HG03520 (cell line): ENCODE data around the gene CCL20.
A peak's percentile ranks its signal among the peaks of the same experiment; 100 is the strongest.
"Not testable (repeated sequence)": the region's sequence is repeated elsewhere in the genome, so short reads cannot be mapped to it uniquely, and the experiment has no call there.

Experiments
- ATAC-seq: cut with Tn5 transposase; IDR thresholded peaks from one replicate; pipeline ENCODE4 v1.9.1; 2021; ENCODE audit warnings: mild to moderate bottlenecking, moderate library complexity; ENCODE audit not compliant: unreplicated experiment

The CCL20 gene

DNA sequence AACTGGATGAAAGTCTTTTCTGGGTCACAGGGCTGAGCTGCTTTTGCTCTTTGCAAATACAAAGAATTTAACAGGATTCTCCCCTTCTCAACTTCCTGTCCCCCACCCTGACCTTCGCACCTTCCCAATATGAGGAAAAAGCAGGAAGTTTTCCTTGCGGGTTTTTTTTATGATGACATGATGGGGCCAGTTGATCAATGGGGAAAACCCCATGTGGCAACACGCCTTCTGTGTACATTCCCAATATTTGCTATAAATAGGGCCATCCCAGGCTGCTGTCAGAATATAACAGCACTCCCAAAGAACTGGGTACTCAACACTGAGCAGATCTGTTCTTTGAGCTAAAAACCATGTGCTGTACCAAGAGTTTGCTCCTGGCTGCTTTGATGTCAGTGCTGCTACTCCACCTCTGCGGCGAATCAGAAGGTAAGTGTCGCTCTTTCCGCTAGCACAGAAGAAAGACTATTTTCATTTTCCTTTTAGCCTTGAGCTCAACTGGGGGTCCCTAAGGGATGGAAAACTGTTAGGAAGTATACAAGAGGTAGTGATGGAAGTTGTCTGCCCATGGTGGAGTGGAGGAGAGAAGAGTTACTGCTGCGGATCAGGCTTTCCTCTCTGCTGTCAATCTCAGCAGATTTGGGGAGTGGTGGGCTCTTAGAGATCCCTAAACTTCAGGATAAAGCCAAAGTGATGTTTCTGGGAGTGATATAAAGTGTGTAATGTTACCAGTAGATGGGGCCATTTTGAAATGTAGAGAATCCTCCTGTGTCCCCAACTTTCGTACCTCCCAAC lies at the start of gene CCL20:
CCL20 (plus strand) TSS at position 281 of the 792 bp plus-strand sequence; CDS start at position 351, 70 bp downstream.
- no peak for ATAC-seq

DNA sequence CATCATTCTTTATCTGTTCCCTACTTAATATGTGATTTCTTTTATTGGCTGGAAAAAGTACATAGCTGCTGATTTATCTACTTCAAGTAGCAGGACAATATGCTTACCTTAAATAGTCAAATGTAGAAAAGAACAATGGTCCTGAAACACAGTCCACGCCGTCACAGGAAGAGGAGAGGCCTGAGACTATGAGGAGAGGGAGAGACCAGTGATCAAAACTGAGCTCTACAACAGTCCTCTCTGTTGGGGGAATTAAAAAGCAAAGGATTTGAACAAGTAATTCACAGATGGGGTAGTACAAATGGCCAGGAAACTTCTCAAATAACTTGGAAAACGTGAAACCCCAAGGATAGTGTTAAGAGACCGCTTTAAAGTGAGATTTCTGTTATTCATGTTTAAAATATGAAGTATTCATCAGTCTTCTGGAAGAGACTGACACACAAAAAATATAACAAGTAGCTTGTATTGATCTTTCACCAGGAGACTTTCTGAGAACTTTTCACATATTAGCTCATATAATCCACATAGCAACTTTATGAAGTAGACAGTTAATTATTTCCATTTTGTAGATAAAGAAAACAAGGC lies 47.8 kb upstream of the CCL20 start:
- no peak for ATAC-seq

- ATAC-seq, result peak; percentile 98
Measured at GRCh38 chr2:227766373-227766883, 47.2 kb upstream of the CCL20 start.

DNA sequence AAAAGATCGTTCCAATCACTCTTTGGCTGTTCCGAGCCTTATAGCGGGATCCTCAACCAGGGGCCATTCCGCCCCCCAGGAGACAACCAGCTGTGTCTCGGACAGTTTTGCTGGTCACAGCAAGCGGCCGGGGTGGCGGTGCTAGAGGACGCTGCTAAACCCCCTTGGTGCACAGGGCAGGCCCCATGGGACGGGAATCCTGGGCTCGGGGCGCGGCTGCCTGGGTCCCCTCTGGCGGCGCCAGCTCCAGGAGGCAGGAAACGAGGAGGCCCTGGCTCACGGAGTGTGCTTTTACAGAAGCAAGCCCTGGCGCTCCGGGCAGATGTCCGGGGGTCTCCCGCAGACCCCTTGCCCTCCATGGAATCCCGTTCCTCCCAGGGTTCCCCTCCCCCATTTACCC lies 45.8 kb upstream of the CCL20 start:
- ATAC-seq, result no peak

- no peak for ATAC-seq
Measured at GRCh38 chr2:227772197-227772661, 41.4 kb upstream of the CCL20 start.

GRCh38 chr2:227772932-227773331 lies 40.7 kb upstream of the CCL20 start:
- ATAC-seq, result no peak

- ATAC-seq, result no peak
Measured at GRCh38 chr2:227774011-227774624, 39.5 kb upstream of the CCL20 start.

- ATAC-seq, result no peak
Measured at GRCh38 chr2:227774895-227775842, 38.5 kb upstream of the CCL20 start.

DNA sequence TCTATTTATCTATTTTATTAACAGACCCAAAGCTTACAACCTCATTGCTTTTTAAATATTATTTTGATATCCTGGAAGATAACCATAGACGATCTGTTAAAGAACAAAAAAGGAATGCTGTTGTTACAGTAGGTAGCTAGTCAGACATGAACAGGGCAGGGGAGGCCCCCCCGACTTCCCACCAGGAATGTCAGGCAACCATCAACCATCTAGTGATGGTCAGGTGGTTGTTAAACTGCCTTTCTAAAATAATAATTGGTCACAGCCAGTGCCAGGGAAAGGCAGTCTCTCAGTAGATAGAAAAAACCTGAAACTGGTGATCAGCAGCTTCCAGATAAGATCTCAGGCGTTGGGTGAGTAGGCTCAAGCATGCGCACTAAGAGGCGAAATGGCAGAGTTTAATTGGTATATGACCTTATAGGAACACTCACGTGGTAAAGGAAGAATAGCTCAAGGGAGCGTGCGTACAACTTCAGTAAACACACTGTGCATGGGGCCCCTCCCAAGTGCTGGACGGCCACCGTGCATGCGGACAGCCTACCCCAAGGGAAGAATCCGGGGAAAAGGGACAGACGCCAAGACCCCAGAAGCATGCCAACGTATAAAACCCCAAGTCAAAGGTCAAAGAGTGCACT lies 32.5 kb upstream of the CCL20 start:
- ATAC-seq, result no peak

GRCh38 chr2:227781841-227782240 lies 31.8 kb upstream of the CCL20 start:
- no peak for ATAC-seq

GRCh38 chr2:227782804-227783203 lies 30.8 kb upstream of the CCL20 start:
- ATAC-seq, result peak; percentile 29

DNA sequence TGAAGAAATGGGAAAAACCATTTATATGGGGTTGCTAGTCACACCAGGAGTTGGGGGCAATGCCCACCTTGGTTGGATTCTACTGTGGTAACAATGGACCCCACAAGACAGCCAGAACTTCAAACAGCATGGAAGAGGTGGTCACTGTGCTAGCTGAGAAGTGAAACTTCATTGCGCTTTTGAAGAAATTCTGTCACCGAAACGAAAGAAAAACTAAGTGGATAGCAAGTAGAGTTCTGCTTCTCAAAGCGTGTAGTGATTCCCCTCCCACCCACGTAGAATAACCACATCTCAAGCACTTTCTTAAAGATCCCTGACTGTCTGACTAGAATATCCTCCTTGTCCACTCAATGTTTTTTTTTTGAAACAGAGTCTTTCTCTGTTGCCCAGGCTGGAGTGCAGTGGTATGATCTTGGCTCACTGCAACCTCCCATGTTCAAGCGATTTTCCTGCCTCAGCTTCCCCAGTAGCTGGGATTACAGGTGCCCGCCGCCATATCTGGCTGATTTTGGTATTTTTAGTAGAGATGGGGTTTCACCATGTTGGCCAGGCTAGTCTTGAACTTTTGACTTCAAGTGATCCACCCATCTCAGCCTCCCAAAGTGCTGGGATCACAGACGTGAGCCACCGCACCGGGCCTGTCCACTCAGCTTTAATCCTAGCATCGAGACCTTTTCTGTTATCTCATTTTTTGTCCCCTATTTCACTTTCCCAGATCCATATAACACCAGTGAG lies 30.1 kb upstream of the CCL20 start:
- peak; percentile 97 for ATAC-seq

- no peak for ATAC-seq
Measured at GRCh38 chr2:227785293-227785692, 28.3 kb upstream of the CCL20 start.

DNA sequence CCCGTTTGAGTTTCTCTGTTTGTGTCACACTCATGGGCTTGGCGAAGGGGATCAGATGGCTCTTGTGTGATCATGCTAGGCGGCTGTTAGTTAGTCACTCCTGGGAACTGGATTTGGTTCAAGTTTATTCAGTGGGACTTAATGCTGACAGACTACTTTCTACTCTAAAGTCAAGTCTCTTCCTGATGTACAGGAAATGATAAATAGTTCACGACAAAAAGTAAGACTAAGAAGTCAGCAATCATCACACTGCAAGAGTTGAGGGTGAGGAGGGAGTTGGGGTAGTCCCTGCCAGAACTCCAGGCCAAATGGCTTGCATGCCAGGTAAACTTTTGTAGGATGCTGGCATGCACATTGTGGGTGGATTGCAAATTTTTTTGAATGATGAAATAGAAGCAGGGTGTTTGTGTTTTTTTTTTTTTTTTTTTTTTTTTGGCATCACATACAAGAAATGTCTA lies 25.1 kb upstream of the CCL20 start:
- ATAC-seq, result no peak

- peak; percentile 38 for ATAC-seq
Measured at GRCh38 chr2:227789803-227790202, 23.8 kb upstream of the CCL20 start.

- no peak for ATAC-seq
Measured at GRCh38 chr2:227793148-227793712, 20.4 kb upstream of the CCL20 start.

- no peak for ATAC-seq
Measured at GRCh38 chr2:227796045-227796711, 17.5 kb upstream of the CCL20 start.

- not testable (repeated sequence) for ATAC-seq
Measured at GRCh38 chr2:227796768-227797167, 16.9 kb upstream of the CCL20 start.
